ENCODE data around the gene AAK1.

- TF ChIP-seq CTCF (IDR thresholded peaks at IDR 0.05): no peak
- TF ChIP-seq POLR2A (IDR thresholded peaks at IDR 0.05): no peak
Measured at GRCh38 chr2:69510204-69510603, 133.3 kb downstream of the AAK1 start.

Data from lower leg skin (tissue), 3 donors.